Activated effector memory CD4-positive, alpha-beta T cell treated with anti-CD3 and anti-CD28 coated beads, Interleukin-2, amount 50 U/mL, for 16 hours (primary cell): ENCODE measurements around the gene PTPN14.

Experiments used
- DNase-seq: peaks from one replicate; pipeline ENCODE4 v3.0.0-alpha.2; 2020

PTPN14 gene

GRCh38 chr1:214473862-214474261 lies 77.5 kb downstream of the PTPN14 start:
- no peak for DNase-seq

DNA sequence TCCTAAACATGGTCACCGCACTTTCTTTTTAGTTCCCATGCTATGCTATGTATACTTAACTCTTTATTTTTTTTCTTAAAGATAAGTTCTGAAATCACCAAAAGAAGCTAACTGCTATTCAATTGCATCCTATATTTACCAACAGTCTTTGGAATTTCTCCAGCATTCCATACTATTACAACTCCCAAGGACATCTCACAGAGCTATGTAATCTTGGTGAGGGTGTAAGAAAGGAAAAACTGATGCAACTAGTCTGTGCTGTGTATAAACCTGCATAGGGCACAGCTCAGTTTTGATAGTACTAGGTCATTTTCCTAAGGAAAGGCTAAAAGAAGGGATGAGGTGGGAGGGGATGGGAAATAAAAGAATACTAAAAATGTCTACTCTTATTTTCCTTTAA lies 78.0 kb downstream of the PTPN14 start:
- no peak for DNase-seq

DNA sequence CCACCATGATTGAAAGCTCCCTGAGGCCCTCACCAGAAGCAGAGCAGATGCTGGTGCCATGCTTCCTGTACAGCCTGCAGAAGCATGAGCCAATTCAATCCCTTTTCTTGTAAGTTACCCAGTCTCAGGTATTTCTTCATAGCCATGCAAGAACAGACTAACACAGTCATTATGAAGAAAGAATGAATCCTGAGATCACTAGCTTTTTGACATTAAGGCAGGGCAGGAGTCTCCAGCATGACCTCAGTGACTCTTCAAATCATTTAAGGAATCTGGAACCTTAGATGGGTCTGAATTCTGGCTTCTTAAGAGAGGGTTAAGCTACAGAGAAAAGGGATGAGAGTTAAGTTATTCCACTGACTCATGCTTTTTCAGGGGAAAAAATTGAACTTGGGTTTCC lies 79.0 kb downstream of the PTPN14 start:
- no peak for DNase-seq

DNA sequence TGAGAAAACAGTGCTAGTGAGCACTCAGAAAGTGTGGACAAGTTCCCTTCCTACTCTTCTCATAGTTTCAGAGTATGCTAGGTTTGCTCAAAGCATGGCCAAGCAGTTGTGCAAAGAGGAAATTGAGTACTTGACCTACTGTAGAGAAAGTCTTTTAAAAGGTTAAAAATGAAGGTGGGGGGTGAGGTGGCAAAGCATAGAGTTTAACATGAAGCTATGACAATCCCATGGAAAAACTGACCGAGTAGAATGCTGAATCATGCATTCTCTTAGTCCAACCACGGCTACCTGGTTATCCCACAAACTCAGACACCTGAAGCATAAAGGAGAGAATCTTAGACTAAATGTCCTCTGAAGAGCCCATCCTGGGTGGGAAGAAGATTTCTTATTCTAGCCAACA lies 79.9 kb downstream of the PTPN14 start:
- no peak for DNase-seq

DNA sequence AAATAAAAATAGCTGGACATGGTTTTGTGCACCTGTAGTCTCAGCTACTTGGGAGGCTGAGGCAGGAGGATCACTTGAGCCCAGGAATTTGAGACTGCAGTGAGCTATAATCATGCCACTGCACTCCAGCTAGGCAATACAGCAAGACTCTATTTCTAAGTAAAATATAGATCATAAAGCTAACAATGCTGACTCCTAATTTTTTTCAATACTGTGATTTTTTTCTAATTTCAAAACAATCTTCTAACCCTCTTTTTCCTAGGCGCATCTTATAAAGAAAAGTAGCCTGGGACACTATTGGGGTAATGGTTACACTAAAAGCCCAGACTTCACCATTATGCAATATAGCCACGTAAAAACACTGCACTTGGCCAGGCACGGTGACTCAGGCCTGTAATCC lies 81.3 kb downstream of the PTPN14 start:
- no peak for DNase-seq

GRCh38 chr1:214469290-214469689 lies 82.1 kb downstream of the PTPN14 start:
- no peak for DNase-seq

DNA sequence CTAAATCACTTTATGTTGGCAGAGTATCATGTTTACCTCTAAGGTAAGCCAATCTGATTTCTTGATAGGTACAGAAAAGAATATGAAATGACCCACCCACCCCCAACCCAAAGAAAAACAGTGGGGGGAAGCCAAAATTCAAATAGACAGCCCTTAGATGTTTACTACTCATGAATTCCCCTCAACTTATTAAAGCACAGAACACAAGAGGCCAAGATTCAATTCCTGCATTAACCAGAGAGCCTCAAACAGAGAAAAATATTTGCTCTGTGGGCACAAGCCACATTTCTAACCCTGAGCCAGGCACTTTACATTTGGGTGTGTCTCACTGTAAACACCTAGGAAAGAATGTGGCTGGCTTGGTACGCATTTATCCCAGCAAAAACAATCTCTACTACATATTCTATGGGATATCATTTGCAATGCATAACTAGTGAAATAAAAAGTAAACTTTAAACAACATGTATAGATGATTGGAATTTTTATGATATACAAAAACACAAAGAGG lies 84.3 kb downstream of the PTPN14 start:
- DNase-seq = no peak

GRCh38 chr1:214466403-214467077 lies 84.9 kb downstream of the PTPN14 start:
- DNase-seq = no peak

DNA sequence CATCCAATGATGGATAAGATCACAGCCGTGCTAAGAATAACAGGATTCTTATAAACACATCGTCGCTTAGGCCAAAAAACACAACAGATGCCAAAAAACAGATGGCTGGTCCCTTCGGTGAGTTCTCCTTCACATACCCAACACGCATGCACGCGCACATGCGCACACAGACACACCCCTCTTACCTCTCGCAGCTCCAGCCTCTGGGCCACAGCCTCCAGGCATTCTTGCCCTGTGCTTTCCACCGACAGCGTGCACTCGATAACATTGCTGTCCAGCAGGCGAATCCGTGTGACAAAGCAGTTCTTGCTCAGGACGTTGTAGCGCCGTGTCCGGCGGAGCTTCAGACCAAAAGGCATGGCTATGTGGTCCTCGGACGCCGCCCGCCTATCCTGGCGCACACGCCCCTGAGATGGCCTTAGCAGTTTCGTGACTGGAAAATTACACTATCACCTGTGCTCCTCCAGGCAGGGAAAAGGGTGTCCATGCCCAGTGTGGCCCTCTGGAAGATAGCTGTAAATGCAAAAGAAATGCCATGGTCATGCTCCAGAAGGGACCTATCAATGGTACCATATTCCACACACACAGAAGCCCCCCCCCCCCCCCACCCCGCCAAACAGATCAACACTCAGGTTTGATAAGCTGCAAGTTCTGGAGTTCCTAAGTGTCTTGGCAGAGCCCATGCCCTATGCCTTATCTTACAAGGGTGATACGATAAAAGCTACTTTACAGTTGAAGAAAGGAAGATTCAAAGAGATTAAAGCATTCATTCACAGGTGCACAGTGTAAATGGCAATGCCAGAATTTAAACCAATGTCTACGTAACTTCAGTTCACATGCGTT lies 86.7 kb downstream of the PTPN14 start:
- DNase-seq = no peak

DNA sequence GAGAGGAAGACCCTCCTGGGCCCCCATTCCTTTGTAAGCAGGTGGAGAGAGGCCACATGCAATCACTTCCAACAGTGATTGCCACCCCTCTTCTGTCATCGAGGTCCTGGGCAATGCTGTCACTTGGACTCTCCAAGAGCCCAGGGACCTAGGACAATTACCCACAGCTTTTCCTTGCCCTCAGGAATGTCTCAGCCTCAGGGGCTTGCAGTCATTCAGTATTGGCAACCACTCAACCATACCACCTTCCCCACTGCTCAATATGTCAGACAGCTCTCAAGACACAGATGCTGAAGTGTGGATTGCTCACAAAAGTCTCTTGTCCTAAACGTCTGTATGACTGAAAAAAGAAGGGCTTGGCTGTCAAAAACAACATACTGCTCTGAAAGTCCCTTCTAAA lies 87.8 kb downstream of the PTPN14 start:
- DNase-seq = no peak

- no peak for DNase-seq
Observed at GRCh38 chr1:214462882-214463281, 88.5 kb downstream of the PTPN14 start.

DNA sequence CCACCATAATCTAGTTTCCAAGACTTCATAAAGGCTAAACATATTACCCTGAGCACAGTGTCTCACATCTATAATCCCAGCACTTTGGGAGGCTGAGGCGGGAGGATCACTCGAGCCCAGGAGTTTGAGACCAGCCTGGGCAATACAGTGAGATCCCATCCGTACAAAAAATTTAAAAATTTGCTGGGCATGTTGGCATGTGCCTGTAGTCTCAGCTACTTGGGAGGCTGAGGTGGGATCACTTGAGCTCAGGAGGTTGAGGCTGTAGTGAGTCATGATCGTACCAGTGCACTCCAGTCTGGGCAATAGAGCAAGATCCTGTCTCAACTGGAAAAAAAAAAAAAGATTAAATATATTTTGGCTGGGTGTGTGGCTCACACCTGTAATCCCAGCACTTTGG lies 90.1 kb downstream of the PTPN14 start:
- DNase-seq = no peak

DNA sequence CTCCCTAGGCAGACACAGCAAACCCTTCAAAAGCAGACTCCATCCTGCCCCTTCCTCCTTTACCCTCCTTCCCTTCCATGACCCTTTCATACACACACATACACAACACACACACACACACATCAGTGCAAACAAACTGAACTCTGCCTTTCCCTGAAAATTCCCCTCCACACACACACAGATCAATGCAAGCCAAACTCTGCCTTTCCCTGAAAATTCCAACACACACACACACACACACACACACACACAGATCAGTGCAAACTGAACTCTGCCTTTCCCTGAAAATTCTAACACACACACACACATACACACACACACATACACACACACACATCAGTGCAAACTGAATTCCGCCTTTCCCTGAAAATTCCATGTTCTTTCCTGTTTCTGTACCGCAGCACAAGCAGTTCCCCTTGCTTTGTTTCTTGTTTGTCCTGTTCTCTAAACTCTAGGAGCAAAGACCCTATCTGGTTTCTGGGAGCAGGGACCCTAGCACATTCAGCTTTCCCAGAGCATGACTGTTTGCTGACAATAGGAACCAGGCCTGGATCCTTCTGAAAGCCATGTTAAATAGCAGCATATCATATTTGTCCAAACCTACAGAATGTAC lies 91.0 kb downstream of the PTPN14 start:
- no peak for DNase-seq

GRCh38 chr1:214459895-214460294 lies 91.5 kb downstream of the PTPN14 start:
- DNase-seq = no peak

DNA sequence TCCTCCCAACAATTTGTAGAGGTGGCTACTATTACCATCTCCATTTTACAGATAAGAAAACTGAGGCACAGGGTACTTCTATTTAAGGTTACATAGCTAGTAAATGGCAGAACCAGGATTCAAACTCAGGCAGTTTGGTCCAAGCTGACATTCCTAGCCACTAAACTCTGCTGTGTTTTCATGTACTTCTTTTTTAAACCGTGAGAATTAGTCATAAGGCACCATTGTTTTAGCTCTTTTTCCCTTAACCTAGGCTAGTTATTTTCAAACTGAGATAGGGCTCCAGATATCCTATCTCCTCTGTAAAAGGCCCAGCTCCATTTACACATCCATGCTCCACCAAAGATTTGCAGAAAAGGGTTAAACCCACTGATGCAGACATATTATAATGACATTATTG lies 92.9 kb downstream of the PTPN14 start:
- DNase-seq = no peak

DNA sequence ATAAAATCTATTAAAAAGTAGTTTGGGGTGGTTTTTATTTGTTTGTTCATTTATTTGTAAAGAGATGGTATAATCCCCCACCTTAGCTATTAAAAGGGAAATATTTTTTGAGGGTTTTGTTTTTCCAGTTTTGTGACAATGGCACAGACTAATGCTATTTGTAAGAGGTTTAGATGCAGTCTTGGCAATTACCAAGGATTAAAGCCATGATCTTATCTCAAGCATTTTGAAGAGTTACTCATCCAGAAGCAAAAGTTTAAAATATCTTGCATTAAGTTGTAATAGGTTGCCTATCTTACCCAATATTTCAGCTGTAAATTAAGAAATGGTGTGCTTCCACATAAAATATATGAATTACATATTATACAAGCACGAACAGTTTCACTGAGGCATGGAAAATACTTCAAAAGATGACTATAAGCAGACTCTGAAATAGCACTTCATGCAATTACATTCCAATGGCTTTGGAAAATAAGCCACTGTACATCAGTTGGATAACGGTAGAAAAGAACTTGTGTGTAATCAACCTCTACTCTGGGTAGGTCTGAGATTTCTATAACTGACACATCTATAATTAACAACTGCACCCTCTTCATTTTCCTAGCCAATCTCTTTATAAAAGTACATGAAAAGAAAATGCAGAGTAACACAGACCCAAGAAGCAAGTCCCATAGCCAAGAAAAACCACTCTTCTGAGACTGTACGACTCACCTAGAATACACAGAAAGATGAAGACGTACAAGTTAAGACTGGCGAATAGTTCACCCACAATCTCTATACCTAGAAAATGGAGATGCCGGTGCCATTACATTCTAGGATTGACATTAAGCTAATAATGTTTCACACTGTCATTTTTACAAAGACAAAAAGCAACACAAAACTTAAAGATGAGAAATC lies 95.2 kb downstream of the PTPN14 start:
- DNase-seq = no peak

GRCh38 chr1:214455479-214455878 lies 95.9 kb downstream of the PTPN14 start:
- DNase-seq = no peak

DNA sequence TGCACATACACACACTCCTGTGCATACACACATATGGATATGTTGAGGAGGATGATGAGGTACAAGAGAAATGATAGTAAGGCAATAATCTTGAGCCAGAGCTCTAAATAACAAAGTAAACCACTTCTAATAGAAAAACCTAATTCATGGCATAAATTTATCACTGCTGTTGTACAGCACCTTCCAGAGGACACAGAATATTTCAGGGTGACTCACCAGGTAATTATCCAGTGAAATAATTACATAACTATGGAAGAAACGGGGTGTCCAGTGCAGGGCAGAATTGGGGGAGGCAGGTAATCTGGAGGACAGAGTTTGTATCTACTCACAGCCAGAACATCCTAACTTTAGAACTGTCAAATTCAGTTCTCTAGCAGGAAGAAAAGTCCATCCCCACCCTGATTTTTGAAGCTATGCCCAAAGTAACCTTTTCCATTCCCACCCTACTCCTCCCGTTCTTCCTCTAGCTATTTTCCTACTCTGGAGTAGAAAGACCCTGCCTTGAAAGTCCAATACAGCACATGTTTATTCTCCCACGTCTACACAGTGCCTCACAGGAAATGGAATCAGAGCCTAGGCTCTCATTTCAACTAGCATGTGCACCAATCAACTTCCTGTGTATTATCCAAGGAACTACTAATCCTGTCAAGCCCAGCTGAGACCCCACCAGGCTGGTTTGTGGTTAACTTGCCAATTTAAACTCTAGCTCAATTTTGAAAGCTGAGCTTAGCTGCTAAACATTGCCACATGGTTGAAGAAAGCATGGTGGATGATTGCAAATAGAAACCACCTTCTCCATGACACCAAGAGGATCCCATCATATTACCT lies 96.6 kb downstream of the PTPN14 start:
- DNase-seq = no peak

DNA sequence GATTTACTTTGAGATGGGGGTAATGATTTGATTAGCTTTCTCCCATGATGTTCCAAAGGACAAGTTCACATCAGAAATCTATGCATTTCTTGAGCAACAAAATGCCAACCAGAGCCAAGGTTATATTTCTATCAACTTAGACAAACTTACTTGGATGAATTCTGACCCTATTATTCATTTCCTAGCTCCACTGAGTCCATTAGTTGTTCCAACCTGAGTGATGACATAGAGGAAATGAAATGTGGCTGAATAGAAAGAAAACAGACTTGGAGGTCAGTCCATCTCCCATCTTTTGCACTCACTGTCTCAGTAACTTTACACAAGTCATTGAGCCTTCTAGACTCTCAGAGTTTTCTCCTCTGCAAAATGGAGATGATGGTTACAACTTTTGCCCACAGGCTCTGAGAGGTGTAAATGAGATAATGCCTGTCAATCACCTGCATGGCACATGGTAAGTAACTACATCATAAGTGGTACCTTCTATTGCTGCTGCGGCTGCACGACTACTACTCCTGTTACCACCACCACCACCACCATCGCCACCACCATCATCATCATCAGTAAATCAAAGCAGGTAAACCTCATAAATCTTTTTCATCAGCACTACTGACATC lies 98.2 kb downstream of the PTPN14 start:
- no peak for DNase-seq

GRCh38 chr1:214452152-214452784 lies 99.1 kb downstream of the PTPN14 start:
- no peak for DNase-seq

DNA sequence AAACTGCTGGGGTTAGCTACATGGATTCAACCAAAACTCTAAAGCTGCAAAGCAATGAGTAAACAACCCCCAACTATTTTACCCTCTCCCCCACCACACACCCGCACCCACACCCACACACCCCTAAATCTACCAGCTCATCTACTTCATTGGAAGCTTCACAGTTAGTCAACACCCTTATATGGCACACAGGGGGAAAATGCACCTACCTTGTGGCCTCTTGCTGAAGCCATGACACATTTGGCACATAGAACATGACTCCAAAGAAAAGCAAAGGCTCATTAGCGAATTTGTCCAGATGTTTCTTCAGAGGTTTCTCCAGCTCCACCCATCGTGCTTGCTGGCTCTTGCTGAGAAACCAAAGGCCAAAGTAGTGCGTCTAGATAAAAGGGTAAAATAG lies 99.8 kb downstream of the PTPN14 start:
- DNase-seq = no peak
